K562 (cell line): ENCODE results near the gene SYNJ2. TPM values are rescaled to one million over a fixed set of nuclear protein-coding genes. Genes with fewer than 3 reads are reported as not detected.

Source experiments
- ATAC-seq: fragments of 200-7000 bp; cut with Tn5 transposase; 3 replicates; pipeline ENCODE4 v1.9.1; 2020; ENCODE audit warnings: moderate library complexity
- BruUV-seq: library from RNA; stranded (reverse); fragments of 400-500 nt; replicated peaks from 2 replicates; lab custom pipeline; 2021; lab: Mats Ljungman, UMichigan
- CTCF ChIA-PET: fragments of 300-600 bp; formaldehyde crosslinking; extraction: SDS; loops from one replicate; lab custom pipeline; 2021; ENCODE audit warnings: low intra/inter-chr PET ratio; lab: Yijun Ruan, JAX
- POLR2A ChIA-PET: fragments of 300-600, 350-650 bp; sonication (Branson Sonifier 250); formaldehyde crosslinking; extraction: SDS; loops from one replicate; lab custom pipeline; 2021; ENCODE audit warnings: antibody characterized with exemption, inconsistent platforms; lab: Yijun Ruan, JAX
- DNase-seq, 4 experiments: peaks; one replicate each; pipeline versions ENCODE4 v3.0.0 to v3.0.0-alpha.2; 2011 to 2018; ENCODE audit warnings: low spot score in 3 of 4, mixed read lengths in 3 of 4; ENCODE audit errors: extremely low read depth in 1 of 4
- FAIRE-seq: peaks from 2 replicates; lab custom pipeline; 2011; peaks lifted over from hg19 to GRCh38; lab: Jason Lieb, UNC
- H2AFZ ChIP-seq: 2 replicates; pipeline ENCODE4 v1.6.0; 2011; ENCODE audit warnings: low read depth, low read length, control low read depth, inconsistent platforms
- H3K27ac ChIP-seq: fragments of 200-600 bp; 3 replicates; pipeline ENCODE4 v1.8.0; 2011; ENCODE audit warnings: low read depth, mild to moderate bottlenecking, control low read depth, inconsistent platforms, low read length, moderate library complexity, mixed read lengths; ENCODE audit errors: extremely low read depth
- H3K27me3 ChIP-seq, 2 experiments: fragments of 300-600 bp in 1 of 2; 2 replicates in 1 of 2; 3 replicates in 1 of 2; pipeline versions ENCODE4 v1.6.0 to v1.8.0; 2011; ENCODE audit warnings: inconsistent platforms in 2 of 2, low read length in 2 of 2, mild to moderate bottlenecking in 1 of 2, mixed read lengths in 1 of 2, moderate library complexity in 1 of 2; ENCODE audit not compliant: control insufficient read depth in 2 of 2, insufficient read depth in 2 of 2
- H3K36me3 ChIP-seq: fragments of 300-600 bp; 3 replicates; pipeline ENCODE4 v1.8.0; 2011; ENCODE audit warnings: mild to moderate bottlenecking, low read length, inconsistent platforms; ENCODE audit not compliant: control insufficient read depth, insufficient read depth
- H3K4me1 ChIP-seq, 2 experiments: fragments of 200-600 bp in 1 of 2; replicated peaks in 1 of 2; 2 replicates in 1 of 2; 3 replicates in 1 of 2; pipeline versions ENCODE4 v1.5.1 to v1.8.0; 2011; ENCODE audit warnings: inconsistent platforms in 2 of 2, low read length in 2 of 2, mild to moderate bottlenecking in 1 of 2, mixed read lengths in 1 of 2, moderate library complexity in 1 of 2; ENCODE audit not compliant: control insufficient read depth in 2 of 2, insufficient read depth in 2 of 2
- H3K4me2 ChIP-seq: 2 replicates; pipeline ENCODE4 v1.6.1; 2011; ENCODE audit warnings: low read length, control low read depth, inconsistent platforms, mixed read lengths; ENCODE audit not compliant: insufficient read depth
- H3K4me3 ChIP-seq: fragments of 200-600 bp; sonication (generic), shearing (Covaris generic); 2 replicates; pipeline ENCODE4 v1.5.1; 2016; ENCODE audit warnings: control low read depth, inconsistent platforms
- H3K79me2 ChIP-seq: fragments of 200-600 bp; 3 replicates; pipeline ENCODE4 v1.8.0; 2011; ENCODE audit warnings: low read length, inconsistent platforms; ENCODE audit not compliant: control insufficient read depth, insufficient read depth
- H3K9ac ChIP-seq, 2 experiments: 2 replicates each; pipeline versions ENCODE4 v1.6.0 to v1.6.1; 2011; ENCODE audit warnings: low read depth in 2 of 2, low read length in 2 of 2, control low read depth in 1 of 2, inconsistent platforms in 1 of 2, mild to moderate bottlenecking in 1 of 2, mixed read lengths in 1 of 2; ENCODE audit not compliant: insufficient read depth in 1 of 2
- H3K9me1 ChIP-seq: one replicate; pipeline ENCODE4 v1.6.0; 2011; ENCODE audit warnings: inconsistent platforms, mild to moderate bottlenecking, low read length, moderate library complexity; ENCODE audit not compliant: control insufficient read depth, insufficient read depth
- H3K9me3 ChIP-seq: replicated peaks from 2 replicates; pipeline ENCODE4 v1.5.1; 2011; ENCODE audit warnings: low read depth, low read length, inconsistent platforms; ENCODE audit not compliant: control insufficient read depth, insufficient read depth
- H4K20me1 ChIP-seq: replicated peaks from 2 replicates; pipeline ENCODE4 v1.6.1; 2011; ENCODE audit warnings: low read length, inconsistent platforms, mixed read lengths; ENCODE audit not compliant: control insufficient read depth, insufficient read depth
- CEBPB ChIP-seq: fragments of 450-650 bp; IDR thresholded peaks from 2 replicates; pipeline ENCODE4 v1.6.1; 2016; ENCODE audit warnings: missing genetic modification characterization, missing compliant biosample characterization
- CXXC5 ChIP-seq: fragments of 250-450 bp; sonication (Bioruptor Pico); IDR thresholded peaks from 2 replicates; pipeline ENCODE4 v1.8.0; 2022; ENCODE audit warnings: inconsistent platforms, mild to moderate bottlenecking, moderate library complexity
- EP300 ChIP-seq: IDR thresholded peaks from 2 replicates; pipeline ENCODE4 v1.6.1; 2012; ENCODE audit warnings: low read length, improper control_type of control experiment
- GABPB1 ChIP-seq: sonication (generic); formaldehyde crosslinking; IDR thresholded peaks from 2 replicates; pipeline ENCODE4 v1.8.0; 2022; ENCODE audit warnings: mild to moderate bottlenecking, missing genetic modification reagents
- HNRNPUL1 ChIP-seq: fragments of 200-400 bp; formaldehyde crosslinking; IDR thresholded peaks from 2 replicates; pipeline ENCODE4 v1.6.1; 2017; ENCODE audit warnings: low read length
- HOMEZ ChIP-seq: fragments of 250-450 bp; sonication (Bioruptor Pico); IDR thresholded peaks from 2 replicates; pipeline ENCODE4 v1.4.0; 2020; ENCODE audit warnings: mild to moderate bottlenecking, moderate library complexity
- IRF1 ChIP-seq: sonication (generic); formaldehyde crosslinking; IDR thresholded peaks from 2 replicates; pipeline ENCODE4 v1.8.0; 2022; ENCODE audit warnings: missing genetic modification reagents, mild to moderate bottlenecking, borderline replicate concordance
- JUND ChIP-seq, 2 experiments: IDR thresholded peaks; 2 replicates in 1 of 2; 3 replicates in 1 of 2; pipeline ENCODE4 v1.6.1; 2011; ENCODE audit warnings: borderline replicate concordance in 2 of 2, low read depth in 2 of 2, low read length in 2 of 2, improper control_type of control experiment in 1 of 2, missing biosample characterization in 1 of 2, missing genetic modification characterization in 1 of 2, missing genetic modification reagents in 1 of 2
- KLF10 ChIP-seq: fragments of 250-450 bp; sonication (Bioruptor Pico); IDR thresholded peaks from 2 replicates; pipeline ENCODE4 v1.6.1; 2021; ENCODE audit warnings: matching md5 sums
- KLF16 ChIP-seq: IDR thresholded peaks from 2 replicates; pipeline ENCODE4 v1.6.1; 2016; ENCODE audit warnings: antibody characterized with exemption
- RBM22 ChIP-seq: fragments of 200-400 bp; formaldehyde crosslinking; IDR thresholded peaks from 2 replicates; pipeline ENCODE4 v1.6.1; 2018; ENCODE audit warnings: low read length, low read depth; ENCODE audit not compliant: poor library complexity, severe bottlenecking
- TAF1 ChIP-seq: IDR thresholded peaks from 2 replicates; pipeline ENCODE4 v1.6.1; 2011; ENCODE audit warnings: mild to moderate bottlenecking, low read length, moderate library complexity; ENCODE audit not compliant: insufficient read depth, control insufficient read depth, severe bottlenecking; ENCODE audit errors: extremely low read depth
- ZBTB5 ChIP-seq: fragments of 450-650 bp; IDR thresholded peaks from 2 replicates; pipeline ENCODE4 v1.6.1; 2017; ENCODE audit warnings: antibody characterized with exemption
- ZNF12 ChIP-seq: sonication (generic); formaldehyde crosslinking; IDR thresholded peaks from 2 replicates; pipeline ENCODE4 v1.4.0; 2020; ENCODE audit warnings: mild to moderate bottlenecking, missing genetic modification reagents
- WGBS: fragments of 100-300 bp; shearing (Covaris generic); methylation state at CpG from one replicate; pipeline ENCODE4 v1.1.6; 2016; ENCODE audit warnings: low coverage, mixed read lengths; ENCODE audit not compliant: insufficient coverage; ENCODE audit errors: missing lambda C conversion rate; 5-methylcytosine and 5-hydroxymethylcytosine counted together
- in situ Hi-C: fragments of 300-500 bp; cut with MboI; formaldehyde crosslinking; loops from 4 replicates; pipeline ENCODE4 v1.15.0; 2018; ENCODE audit warnings: inconsistent platforms, mixed read lengths
- intact Hi-C: fragments of 100-400 bp; cut with micrococcal nuclease; formaldehyde crosslinking; loops from 2 replicates; pipeline ENCODE4 v1.14.2; 2022
- polyA plus RNA-seq, 8 experiments: library from polyadenylated mRNA; depleted of rRNA in 4 of 8; stranded (reverse) in 5 of 8; unstranded in 3 of 8; fragments of >200 nt; fragmentation: Nextera tagmentation in 2 of 8; fragmentation: Illumina TruSeq in 1 of 8; extraction: Ambion mirVana in 2 of 8; extraction: Trizol in 1 of 8; gene quantifications; 2 replicates each; pipeline versions ENCODE4 v1.2.1 to v1.2.3, GENCODE V29; 2011 to 2014; ENCODE audit warnings: inconsistent platforms in 1 of 8, missing spikeins in 1 of 8
- total RNA-seq, 7 experiments: library from RNA; depleted of rRNA in 6 of 7; stranded (reverse); fragments of >200 nt in 6 of 7; fragmentation: Illumina TruSeq in 2 of 7; extraction: Trizol in 2 of 7; gene quantifications; 2 replicates each; pipeline versions ENCODE4 v1.2.1 to v1.2.3, GENCODE V29; 2011 to 2021; ENCODE audit warnings: low replicate concordance in 1 of 7

Gene SYNJ2
- total and polyA plus RNA-seq, 9 of the 15 experiments (the other 6 are each of a cell fraction or from before 2014, with no cell fraction given), result 3.0 to 27.7 (median 17.8) TPM

GRCh38 chr6:157937318-157937717 is 44.3 kb upstream of the SYNJ2 start:
- H3K9me3 ChIP-seq, result no peaks in the 10 kb centered on the region
- no peaks in the 10 kb centered on the region for H3K79me2 ChIP-seq
- TF ChIP-seq IRF1 (CRISPR knock-in tag), result no peak
- no peak for TF ChIP-seq CXXC5 (CRISPR knock-in tag)
- no peak for TF ChIP-seq RBM22
- no peak for TF ChIP-seq HOMEZ (CRISPR knock-in tag)
- TF ChIP-seq EP300, result no peak
- no peak for TF ChIP-seq GABPB1 (CRISPR knock-in tag)
- TF ChIP-seq ZBTB5, result no peak
- TF ChIP-seq CEBPB, result no peak
- TF ChIP-seq KLF10 (CRISPR knock-in tag), result no peak
- no peak for TF ChIP-seq JUND (IDR thresholded peaks at IDR 0.05; ENCODE audit: borderline replicate concordance, low read depth, low read length)
- TF ChIP-seq JUND (tag; IDR thresholded peaks at IDR 0.05; ENCODE audit: borderline replicate concordance, low read depth, low read length), result no peak
- TF ChIP-seq KLF16, result no peak
- no peak for TF ChIP-seq ZNF12 (CRISPR knock-in tag)
- TF ChIP-seq TAF1, result no peak
- no peak for TF ChIP-seq HNRNPUL1
- intact Hi-C loops, result no loop called here
- H3K4me1 ChIP-seq, result no peaks in the 10 kb centered on the region
- 92% methylated on average over 3 of the region's 3 CpGs for WGBS
- in situ Hi-C loops, result no loop called here
- no peak overlapping the region for H3K9ac ChIP-seq
- ATAC-seq (no peak), DNase-seq (no peak), FAIRE-seq (no peak)
- POLR2A ChIA-PET, result interaction anchor here (0.6 to 1.9 kb wide), 4 partner anchors 10 to 94 kb away, joined by 3 to 6 read pairs (median 3); no protein-coding TSS in a partner anchor
- H3K36me3 ChIP-seq, result peaks cover 98% of the 10 kb centered on the region
- H3K9me1 ChIP-seq, result no peaks in the 10 kb centered on the region
- H3K27me3 ChIP-seq, result no peaks in the 10 kb centered on the region
- H3K27ac ChIP-seq, result no peak overlapping the region
- no peak overlapping the region for H2AFZ ChIP-seq
- H3K4me2 ChIP-seq, result no peak overlapping the region
- BruUV-seq, result no TSS peak
- no peak overlapping the region for H3K4me3 ChIP-seq
- CTCF ChIA-PET, result no interaction called here
- no peaks in the 10 kb centered on the region for H4K20me1 ChIP-seq
